ENCODE results near the gene HEBP2.

GRCh38 chr6:138434925-138435324, 30.9 kb downstream of the HEBP2 start:
- TF ChIP-seq POLR2A (IDR thresholded peaks at IDR 0.05) (no peak), CTCF (IDR thresholded peaks at IDR 0.05) (no peak)

Measured in lower leg skin (tissue), 3 donors.